K562 (cell line): ENCODE measurements around the gene SLC7A4. TPM values are rescaled to one million over a fixed set of nuclear protein-coding genes. Genes with fewer than 3 reads are reported as not detected.

ENCODE experiments used
- BDP1 ChIP-seq: IDR thresholded peaks from 3 replicates; pipeline ENCODE4 v1.6.1; 2011; ENCODE audit not compliant: insufficient read length, insufficient read depth
- HDAC3 ChIP-seq: fragments of 450-650 bp; IDR thresholded peaks from 2 replicates; pipeline ENCODE4 v1.6.1; 2018; ENCODE audit warnings: borderline replicate concordance, mild to moderate bottlenecking, moderate library complexity; ENCODE audit not compliant: partially characterized antibody
- HLTF ChIP-seq: fragments of 450-650 bp; IDR thresholded peaks from 2 replicates; pipeline ENCODE4 v1.6.1; 2016
- MTA2 ChIP-seq: fragments of 450-650 bp; IDR thresholded peaks from 2 replicates; pipeline ENCODE4 v1.6.1; 2016; ENCODE audit warnings: low read depth
- MYC ChIP-seq, 2 experiments: fragments of 250-450 bp in 1 of 2; sonication (Bioruptor Pico) in 1 of 2; IDR thresholded peaks; 2 replicates each; pipeline versions ENCODE4 v1.5.1 to v1.6.1; 2012 to 2021; ENCODE audit warnings: low read depth in 2 of 2, borderline replicate concordance in 1 of 2, improper control_type of control experiment in 1 of 2, low read length in 1 of 2, mild to moderate bottlenecking in 1 of 2, moderate library complexity in 1 of 2
- SIN3A ChIP-seq, 2 experiments: fragments of 150-350 bp in 1 of 2; IDR thresholded peaks; 2 replicates each; pipeline ENCODE4 v1.6.1; 2011 to 2016; ENCODE audit warnings: borderline replicate concordance in 2 of 2, low read depth in 2 of 2, low read length in 2 of 2, mild to moderate bottlenecking in 2 of 2, moderate library complexity in 2 of 2; ENCODE audit not compliant: control insufficient read depth in 1 of 2
- ZNF766 ChIP-seq: fragments of 200-800 bp; sonication (Bioruptor generic); conservative IDR thresholded peaks from 2 replicates; pipeline ENCODE4 v1.6.1; 2016; ENCODE audit warnings: missing genetic modification characterization, missing compliant biosample characterization
- ZNF830 ChIP-seq: fragments of 250-450 bp; sonication (Bioruptor Pico); IDR thresholded peaks from 2 replicates; pipeline ENCODE4 v1.5.0; 2021; ENCODE audit warnings: mild to moderate bottlenecking
- polyA plus RNA-seq, 8 experiments: library from polyadenylated mRNA; depleted of rRNA in 4 of 8; stranded (reverse) in 5 of 8; unstranded in 3 of 8; fragments of >200 nt; fragmentation: Nextera tagmentation in 2 of 8; fragmentation: Illumina TruSeq in 1 of 8; extraction: Ambion mirVana in 2 of 8; extraction: Trizol in 1 of 8; gene quantifications; 2 replicates each; pipeline versions ENCODE4 v1.2.1 to v1.2.3, GENCODE V29; 2011 to 2014; ENCODE audit warnings: inconsistent platforms in 1 of 8, missing spikeins in 1 of 8
- total RNA-seq, 7 experiments: library from RNA; depleted of rRNA in 6 of 7; stranded (reverse); fragments of >200 nt in 6 of 7; fragmentation: Illumina TruSeq in 2 of 7; extraction: Trizol in 2 of 7; gene quantifications; 2 replicates each; pipeline versions ENCODE4 v1.2.1 to v1.2.3, GENCODE V29; 2011 to 2021; ENCODE audit warnings: low replicate concordance in 1 of 7
- TF ChIP-seq, protein P1 (sequence below): fragments of 250-450 bp; sonication (Bioruptor Pico); IDR thresholded peaks from 2 replicates; pipeline ENCODE4 v1.5.0; 2020; ENCODE audit warnings: mild to moderate bottlenecking, borderline replicate concordance
- TF ChIP-seq, protein P2 (sequence below): fragments of 450-650 bp; formaldehyde crosslinking; IDR thresholded peaks from 2 replicates; pipeline ENCODE4 v1.4.0; 2020; ENCODE audit warnings: mild to moderate bottlenecking
- TF ChIP-seq, protein P3 (sequence below): sonication (generic); formaldehyde crosslinking; IDR thresholded peaks from 2 replicates; pipeline ENCODE4 v1.8.0; 2022; ENCODE audit warnings: mild to moderate bottlenecking, missing genetic modification reagents
- TF ChIP-seq, protein P4 (sequence below), 2 experiments: fragments of 450-650 bp; formaldehyde crosslinking in 1 of 2; IDR thresholded peaks; 2 replicates each; pipeline versions ENCODE4 v1.4.0 to v1.6.1; 2014 to 2020; ENCODE audit warnings: mild to moderate bottlenecking in 2 of 2, borderline replicate concordance in 1 of 2, low read depth in 1 of 2

The SLC7A4 gene
- total and polyA plus RNA-seq, 9 of the 15 experiments (the other 6 are each of a cell fraction or from before 2014, with no cell fraction given) = not detected

DNA sequence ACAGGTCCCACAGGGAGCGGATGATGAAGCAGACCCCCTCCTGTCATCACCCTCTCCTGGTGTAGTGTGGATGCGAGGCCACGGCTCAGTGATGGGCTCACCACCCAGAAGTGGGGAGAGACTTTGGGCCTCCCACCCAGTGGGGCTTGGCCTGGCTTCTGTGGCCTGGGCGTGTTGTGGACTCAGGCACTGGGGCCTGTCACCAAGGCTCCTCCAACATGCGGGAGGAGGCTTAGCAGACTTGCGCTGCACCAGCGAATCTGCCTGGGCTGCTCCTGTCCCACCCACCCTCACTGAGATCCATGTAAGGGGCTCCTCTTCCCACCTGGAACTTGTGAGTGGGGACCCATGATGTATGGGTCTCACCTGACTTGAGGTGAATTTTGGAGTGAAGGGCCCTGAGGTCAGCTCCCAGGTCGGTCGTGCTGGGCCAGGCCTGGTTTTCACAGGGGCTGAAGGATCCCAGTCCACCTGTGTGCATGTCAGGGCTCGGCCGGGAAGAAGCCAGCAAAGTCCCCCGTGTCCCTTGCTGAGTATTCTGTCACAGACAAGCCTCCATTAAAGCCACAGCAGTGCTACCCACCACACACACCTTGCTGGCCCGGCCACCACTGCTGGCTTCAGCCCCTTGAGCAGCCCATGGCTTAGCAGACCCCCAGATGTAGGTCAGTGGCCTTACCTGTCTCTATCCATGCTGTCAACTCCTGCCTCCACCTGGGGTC, 34.7 kb downstream of the SLC7A4 start (continued):
- TF ChIP-seq SIN3A (IDR thresholded peaks at IDR 0.05; ENCODE audit: borderline replicate concordance in 2 of 2, control insufficient read depth in 1 of 2, low read depth in 2 of 2, low read length in 2 of 2) = no peak
- TF ChIP-seq, protein P1, sequence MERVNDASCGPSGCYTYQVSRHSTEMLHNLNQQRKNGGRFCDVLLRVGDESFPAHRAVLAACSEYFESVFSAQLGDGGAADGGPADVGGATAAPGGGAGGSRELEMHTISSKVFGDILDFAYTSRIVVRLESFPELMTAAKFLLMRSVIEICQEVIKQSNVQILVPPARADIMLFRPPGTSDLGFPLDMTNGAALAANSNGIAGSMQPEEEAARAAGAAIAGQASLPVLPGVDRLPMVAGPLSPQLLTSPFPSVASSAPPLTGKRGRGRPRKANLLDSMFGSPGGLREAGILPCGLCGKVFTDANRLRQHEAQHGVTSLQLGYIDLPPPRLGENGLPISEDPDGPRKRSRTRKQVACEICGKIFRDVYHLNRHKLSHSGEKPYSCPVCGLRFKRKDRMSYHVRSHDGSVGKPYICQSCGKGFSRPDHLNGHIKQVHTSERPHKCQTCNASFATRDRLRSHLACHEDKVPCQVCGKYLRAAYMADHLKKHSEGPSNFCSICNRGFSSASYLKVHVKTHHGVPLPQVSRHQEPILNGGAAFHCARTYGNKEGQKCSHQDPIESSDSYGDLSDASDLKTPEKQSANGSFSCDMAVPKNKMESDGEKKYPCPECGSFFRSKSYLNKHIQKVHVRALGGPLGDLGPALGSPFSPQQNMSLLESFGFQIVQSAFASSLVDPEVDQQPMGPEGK (CRISPR knock-in tag) = no peak
- TF ChIP-seq, protein P2, sequence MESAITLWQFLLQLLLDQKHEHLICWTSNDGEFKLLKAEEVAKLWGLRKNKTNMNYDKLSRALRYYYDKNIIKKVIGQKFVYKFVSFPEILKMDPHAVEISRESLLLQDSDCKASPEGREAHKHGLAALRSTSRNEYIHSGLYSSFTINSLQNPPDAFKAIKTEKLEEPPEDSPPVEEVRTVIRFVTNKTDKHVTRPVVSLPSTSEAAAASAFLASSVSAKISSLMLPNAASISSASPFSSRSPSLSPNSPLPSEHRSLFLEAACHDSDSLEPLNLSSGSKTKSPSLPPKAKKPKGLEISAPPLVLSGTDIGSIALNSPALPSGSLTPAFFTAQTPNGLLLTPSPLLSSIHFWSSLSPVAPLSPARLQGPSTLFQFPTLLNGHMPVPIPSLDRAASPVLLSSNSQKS (CRISPR knock-in tag) = no peak
- no peak for TF ChIP-seq BDP1
- no peak for TF ChIP-seq MYC (IDR thresholded peaks at IDR 0.05; ENCODE audit: low read depth, low read length)
- peak; percentile 58 for TF ChIP-seq MYC (CRISPR knock-in tag; IDR thresholded peaks at IDR 0.05; ENCODE audit: borderline replicate concordance, low read depth)
- TF ChIP-seq MTA2 = no peak
- no peak for TF ChIP-seq HDAC3
- no peak for TF ChIP-seq HLTF
- TF ChIP-seq ZNF830 = no peak
- TF ChIP-seq, protein P3, sequence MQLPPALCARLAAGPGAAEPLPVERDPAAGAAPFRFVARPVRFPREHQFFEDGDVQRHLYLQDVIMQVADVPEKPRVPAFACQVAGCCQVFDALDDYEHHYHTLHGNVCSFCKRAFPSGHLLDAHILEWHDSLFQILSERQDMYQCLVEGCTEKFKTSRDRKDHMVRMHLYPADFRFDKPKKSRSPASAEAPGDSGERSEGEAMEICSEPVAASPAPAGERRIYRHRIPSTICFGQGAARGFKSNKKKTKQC = no peak
- no peak for TF ChIP-seq ZNF766 (CRISPR knock-in tag)
- TF ChIP-seq, protein P4, sequence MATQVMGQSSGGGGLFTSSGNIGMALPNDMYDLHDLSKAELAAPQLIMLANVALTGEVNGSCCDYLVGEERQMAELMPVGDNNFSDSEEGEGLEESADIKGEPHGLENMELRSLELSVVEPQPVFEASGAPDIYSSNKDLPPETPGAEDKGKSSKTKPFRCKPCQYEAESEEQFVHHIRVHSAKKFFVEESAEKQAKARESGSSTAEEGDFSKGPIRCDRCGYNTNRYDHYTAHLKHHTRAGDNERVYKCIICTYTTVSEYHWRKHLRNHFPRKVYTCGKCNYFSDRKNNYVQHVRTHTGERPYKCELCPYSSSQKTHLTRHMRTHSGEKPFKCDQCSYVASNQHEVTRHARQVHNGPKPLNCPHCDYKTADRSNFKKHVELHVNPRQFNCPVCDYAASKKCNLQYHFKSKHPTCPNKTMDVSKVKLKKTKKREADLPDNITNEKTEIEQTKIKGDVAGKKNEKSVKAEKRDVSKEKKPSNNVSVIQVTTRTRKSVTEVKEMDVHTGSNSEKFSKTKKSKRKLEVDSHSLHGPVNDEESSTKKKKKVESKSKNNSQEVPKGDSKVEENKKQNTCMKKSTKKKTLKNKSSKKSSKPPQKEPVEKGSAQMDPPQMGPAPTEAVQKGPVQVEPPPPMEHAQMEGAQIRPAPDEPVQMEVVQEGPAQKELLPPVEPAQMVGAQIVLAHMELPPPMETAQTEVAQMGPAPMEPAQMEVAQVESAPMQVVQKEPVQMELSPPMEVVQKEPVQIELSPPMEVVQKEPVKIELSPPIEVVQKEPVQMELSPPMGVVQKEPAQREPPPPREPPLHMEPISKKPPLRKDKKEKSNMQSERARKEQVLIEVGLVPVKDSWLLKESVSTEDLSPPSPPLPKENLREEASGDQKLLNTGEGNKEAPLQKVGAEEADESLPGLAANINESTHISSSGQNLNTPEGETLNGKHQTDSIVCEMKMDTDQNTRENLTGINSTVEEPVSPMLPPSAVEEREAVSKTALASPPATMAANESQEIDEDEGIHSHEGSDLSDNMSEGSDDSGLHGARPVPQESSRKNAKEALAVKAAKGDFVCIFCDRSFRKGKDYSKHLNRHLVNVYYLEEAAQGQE (IDR thresholded peaks at IDR 0.05; ENCODE audit: borderline replicate concordance) = no peak
- TF ChIP-seq, protein P4 (CRISPR knock-in tag; IDR thresholded peaks at IDR 0.05; ENCODE audit: low read depth) = no peak
